GM18519 (cell line): Measurements from ENCODE around the gene PDGFRB.
"Not testable (repeated sequence)": the region's sequence is repeated elsewhere in the genome, so short reads cannot be mapped to it uniquely, and the experiment has no call there.

Experiments used
- ATAC-seq: cut with Tn5 transposase; IDR thresholded peaks from one replicate; pipeline ENCODE4 v1.9.1; 2021; ENCODE audit warnings: mild to moderate bottlenecking, moderate library complexity; ENCODE audit not compliant: unreplicated experiment, low FRiP score

PDGFRB gene

DNA sequence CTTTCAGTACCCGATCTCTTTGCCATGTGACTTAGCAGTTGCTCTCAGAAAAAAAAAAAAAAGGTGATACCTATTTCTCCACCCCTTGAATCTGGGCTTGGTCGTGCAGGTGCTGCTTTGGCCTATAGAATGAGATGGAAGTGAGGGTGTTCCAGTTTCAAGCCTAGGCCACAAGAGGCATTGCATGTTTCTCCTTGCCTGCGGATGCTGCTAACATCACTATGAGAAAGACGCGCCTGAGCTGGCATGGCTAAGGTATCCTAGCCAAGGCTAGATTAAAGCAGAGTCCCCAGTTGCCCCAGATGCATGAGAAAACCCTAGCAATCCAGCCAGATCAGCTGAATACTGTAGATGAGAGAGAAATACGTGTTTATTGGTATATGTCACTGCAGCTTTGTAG lies 54.6 kb downstream of the PDGFRB start:
- no peak for ATAC-seq

DNA sequence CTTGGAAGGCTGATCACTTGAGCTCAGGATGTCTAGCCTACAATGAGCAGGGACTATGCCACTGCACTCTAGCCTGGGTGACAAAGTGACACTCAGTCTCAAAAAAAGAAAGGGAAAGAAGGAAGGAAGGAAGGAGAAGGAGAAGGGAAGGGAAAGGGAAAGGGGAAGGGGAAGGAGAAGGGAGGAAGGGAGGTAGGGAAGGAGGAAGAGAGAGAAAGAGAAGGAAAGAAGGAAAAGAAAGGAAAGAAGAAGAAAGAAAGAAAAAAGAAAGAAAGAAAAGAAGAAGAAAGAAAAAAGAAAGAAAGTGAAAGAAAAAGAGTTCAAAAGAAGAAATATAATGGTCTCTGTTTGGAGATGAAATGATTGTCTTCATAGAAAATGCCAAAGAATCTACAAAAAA lies 58.5 kb downstream of the PDGFRB start:
- ATAC-seq, result no peak

DNA sequence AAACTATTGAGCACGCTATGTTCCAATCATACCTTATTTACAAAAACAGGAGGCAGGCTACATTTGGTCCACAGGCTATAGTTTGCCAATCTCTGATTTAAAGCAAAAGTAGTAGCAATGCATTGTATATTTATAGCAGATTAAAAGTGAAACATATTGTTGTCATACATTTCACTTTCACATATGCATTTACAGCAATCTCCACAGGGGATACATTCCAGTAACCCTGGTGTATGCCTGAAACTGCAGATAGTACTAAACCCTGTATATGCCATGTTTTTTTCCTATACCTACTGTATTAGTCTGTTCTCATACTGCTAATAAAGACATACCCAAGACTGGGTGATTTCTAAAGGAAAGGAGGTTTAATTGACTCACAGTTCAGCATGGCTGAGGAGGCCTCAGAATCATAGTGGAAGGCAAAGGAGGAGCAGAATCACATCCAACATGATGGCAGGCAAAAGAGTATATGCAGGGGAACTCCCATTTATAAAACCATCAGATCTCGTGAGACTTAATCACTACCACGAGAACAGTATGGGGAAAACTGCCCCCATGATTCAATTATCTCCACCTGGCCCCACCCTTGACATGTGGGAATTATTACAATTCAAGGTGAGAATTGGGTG lies 63.4 kb downstream of the PDGFRB start:
- ATAC-seq, result no peak

DNA sequence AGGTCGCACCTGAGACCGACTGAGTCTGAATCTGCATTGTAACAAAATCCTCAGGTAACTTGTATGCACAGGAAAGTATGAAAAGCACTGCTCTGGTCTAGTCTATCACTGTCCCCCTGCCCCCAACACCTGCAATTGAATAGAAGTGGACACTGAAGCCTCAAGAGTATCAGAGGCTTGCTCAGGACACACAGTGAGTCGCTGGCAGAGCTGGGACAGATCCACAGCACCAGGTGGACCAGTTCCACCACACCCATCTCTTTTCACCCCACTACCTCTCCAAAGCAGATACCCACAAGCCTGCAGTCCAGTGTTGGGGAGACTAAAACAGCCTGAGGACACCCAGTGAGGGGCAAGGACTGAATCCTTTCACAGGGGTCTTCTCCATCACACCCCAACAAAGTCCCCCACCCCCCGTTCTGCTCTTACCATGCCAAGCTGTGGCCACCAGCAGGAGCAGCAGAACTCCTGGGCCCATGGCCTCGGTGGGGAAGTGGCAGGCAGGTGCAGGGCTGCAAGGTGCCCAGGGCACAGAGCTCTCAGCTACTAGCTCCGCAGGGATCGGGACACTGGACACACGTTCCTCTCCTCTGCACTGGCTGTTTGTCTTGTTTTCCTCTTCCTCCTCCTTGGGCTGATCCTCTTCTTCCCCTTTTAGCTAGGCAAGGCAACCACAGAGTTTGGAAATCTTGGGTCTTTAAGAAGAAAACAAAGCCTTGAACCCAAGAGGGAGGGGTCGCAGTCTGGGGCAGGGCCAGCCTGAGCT lies 69.5 kb downstream of the PDGFRB start, which contains the start of gene CSF1R:
Gene CSF1R (minus strand): TSS at position 605 of the 766 bp plus-strand sequence. CDS start 127 bp downstream, at position 478.
- ATAC-seq, result no peak

DNA sequence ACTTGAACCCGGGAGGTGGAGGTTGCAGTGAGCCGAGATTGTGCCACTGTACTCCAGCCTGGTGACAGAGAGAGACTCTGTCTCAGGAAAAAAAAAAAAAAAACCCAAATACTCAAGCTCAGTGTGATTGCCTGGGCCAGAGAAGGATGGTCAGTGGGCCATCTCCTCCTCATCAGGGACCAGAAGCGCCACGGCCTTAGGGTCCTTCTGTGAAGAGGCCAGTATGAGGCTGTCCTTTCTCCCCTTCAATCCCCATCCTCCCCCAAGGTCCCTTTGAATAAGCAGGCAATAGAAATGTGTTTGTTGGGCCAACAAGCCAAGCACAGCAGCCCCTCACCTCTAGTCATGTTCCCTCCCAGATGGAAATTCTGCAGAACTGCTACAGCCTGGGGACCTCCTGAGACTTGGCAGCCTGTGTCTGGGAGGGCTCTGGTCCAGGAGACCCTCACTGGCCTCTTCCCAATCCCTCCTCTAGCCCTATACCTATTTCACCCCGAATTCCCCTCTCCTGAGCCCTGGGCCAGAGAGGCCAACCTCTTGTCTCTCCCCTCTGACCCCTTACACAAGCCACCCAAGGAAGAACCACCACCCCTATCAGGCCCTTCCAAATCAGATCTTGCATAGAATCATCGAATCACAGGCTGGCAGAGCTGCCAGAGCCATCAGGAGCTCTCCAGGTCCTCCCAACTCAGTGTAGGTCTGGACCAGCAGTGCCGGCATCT lies 70.3 kb downstream of the PDGFRB start:
- no peak for ATAC-seq

DNA sequence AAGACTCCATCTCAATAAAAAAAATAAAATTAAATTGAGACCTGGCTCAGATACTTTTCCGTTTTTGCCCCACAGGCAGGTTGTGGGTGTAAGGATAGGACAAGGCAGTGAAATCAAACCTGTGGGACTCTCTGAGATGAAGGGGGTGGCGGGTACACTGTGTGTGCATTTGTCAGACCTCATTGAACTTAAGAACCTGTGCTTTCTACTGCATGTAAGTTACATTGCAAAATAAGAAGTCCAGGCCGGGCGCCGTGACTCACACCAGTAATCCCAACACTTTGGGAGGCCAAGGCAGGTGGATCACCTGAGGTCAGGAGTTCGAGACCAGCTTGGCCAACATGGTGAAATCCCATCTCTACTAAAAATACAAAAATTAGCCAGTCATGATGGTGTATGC lies 70.9 kb downstream of the PDGFRB start:
- ATAC-seq, result not testable (repeated sequence)

DNA sequence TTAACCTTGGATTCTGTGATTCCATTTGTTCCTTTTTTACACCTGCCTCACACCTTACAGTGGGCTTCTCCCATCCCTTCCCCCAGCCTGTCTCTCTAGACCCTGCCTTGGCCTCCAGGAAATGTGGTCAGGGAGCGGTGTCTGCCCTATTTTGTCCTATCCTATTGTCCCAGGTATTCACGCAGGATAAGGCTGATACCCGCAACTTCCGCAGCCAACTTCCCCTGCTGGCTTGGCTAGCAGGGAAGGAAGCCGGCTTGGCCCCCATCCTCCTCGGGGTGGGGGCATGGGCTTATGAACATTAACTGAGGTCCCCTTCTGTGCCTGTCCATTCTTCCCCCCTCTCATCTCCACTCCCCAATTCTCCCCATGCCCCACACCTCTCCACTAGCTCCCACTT lies 72.8 kb downstream of the PDGFRB start:
- no peak for ATAC-seq

DNA sequence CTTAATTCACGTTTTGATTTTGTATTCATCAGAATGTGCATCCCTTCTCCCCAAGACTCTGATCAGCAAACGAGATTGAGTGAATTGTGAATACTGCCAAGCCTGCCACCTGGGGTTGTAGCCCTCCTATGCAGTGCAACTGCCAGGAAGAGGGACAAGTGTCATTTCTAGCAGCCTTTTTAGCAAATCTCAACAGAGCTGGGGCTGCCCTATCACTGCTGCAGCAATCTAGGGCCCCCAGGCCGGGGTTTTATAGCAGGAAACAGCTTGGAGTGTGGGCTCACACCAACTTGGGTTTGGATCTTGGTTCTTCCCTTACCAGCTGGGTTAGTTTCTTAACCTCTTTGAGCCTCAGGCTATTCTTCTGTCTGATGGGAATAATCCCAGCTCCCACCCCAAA lies 73.3 kb downstream of the PDGFRB start:
- no peak for ATAC-seq

DNA sequence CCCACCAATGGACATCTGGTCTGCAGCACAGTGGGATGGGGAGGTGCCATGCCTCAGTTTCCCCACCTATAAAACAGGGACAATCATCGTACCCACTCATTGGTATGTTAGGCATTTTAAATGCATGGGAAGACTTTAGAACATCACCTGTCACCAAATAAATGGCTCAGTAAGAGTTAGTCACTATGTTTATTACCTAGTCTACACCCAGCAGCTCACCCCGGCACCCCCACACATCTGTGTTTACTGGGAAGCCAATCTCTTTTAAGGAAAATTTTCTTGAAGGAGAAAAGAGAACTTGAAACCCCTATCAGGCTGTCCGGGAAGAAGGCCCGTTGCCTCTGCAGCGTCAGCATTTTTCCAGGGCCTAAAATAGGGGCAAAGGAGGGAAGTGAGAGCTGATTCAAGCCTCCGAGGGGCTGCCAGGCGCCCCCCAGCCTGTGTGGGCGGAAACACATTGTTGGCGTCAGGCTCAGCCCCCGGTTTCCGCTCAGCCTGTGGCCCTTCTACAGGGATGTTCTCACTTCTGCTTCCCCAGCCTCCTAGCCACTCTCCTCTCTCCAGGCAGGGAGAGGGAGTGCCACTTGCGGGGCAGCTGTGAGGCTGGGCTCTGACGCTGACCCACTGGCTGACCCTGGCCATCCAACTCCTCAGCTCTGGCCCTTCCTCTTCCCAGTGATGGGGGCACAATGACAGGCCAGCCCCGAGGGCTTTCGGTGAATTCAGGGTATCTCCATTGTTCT lies 73.9 kb downstream of the PDGFRB start:
- ATAC-seq, result peak; percentile 61

DNA sequence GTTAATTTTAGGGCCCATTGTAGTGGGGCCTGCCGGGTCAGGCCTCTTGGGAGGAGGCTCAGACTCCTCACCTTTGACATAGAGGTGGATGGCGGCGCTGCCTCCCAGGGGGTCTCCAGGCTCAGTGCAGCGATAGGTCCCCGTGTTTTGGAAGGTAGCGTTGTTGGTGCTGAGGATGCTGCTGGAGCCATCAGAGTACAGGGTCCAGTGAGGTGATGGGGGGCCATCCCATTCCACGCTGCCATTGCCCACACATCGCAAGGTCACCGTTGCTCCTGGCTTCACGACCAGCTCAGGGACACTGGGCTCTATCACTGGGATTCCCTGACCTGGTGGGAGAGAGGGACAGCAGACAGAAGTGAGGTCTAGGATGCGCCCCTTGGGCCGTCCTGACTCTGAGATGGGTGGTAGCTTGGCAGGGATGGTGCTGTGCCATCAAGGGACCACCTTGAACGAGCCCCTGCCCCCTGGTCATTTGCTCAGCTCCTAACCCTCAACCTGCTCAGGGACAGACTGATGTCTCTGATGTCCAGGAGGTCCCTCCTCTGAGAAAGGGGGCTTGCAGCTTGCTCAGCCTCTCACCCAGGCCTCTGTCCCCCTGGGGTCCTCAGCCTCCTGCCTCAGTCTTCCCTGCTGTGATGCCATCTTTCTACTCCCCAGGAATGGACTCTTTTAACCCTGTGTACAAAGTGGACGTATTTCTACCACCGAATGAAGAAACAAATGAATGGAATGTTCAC lies 74.8 kb downstream of the PDGFRB start:
- ATAC-seq, result no peak

DNA sequence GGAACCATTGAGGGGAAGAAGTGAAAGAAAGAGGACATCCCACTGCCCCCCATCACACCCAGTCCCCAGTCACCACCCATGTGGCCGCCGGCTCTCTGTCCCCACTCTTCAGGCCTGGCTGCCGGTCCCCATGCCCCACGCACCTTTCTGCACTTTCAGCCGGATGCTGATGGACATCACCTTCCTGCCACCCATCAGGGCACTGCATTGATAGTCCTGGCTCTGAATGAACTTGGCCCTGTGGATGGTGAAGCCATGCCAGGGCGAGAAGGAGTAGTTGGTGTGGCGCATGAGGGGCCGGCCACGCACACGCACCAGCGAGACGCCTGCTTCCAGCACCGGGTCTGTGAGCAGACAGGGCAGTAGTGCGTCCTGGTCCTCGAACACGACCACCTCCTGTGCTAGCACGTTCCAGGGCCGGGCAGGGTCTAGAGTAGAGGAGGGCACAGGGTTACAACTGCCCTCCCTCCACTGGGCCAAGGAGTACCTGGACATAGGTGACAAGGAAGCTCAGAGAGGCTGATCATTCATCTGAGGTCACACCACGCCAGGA lies 75.7 kb downstream of the PDGFRB start:
- ATAC-seq, result no peak

DNA sequence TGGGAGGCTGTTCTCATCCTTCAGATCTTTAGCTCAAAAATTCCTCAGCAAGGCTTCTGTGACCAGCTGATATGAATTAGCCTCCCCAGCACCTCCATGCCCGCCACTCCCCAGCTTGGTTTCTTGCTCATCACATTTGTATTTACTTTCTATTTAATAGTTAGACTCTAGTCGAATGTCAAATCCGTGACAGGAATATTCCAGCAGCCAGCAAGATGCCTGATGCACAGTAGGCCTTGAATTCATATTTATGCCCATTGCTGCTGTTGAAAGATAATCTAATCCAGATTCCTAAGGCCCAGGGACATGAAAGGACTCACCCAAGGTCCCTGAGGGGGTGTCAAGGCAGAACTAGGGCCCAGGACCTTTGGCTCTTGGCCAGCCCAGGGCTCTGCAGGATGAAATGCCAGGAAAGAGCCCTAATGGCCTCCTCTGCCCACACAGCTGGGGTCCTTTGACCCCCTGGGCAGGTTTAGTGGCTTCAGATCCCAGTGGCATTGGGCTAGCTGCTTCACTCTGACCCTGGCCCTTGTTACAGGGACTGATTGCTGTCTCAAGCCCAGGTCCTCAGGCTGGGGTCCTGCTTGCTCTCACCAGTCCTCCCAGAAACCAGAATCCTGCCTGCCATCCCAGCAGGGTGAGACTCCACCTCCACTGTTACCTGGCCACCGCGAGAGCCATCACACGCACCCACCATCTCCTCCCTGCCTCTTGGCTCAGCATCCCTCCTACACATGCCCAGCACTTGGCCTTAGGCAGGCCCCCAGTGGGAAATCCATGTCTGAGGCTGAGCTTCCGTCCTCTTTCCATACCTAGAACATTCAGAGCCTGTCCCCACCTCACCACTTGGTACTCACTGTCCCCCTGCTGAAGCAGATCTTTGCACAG lies 76.6 kb downstream of the PDGFRB start:
- ATAC-seq, result no peak

DNA sequence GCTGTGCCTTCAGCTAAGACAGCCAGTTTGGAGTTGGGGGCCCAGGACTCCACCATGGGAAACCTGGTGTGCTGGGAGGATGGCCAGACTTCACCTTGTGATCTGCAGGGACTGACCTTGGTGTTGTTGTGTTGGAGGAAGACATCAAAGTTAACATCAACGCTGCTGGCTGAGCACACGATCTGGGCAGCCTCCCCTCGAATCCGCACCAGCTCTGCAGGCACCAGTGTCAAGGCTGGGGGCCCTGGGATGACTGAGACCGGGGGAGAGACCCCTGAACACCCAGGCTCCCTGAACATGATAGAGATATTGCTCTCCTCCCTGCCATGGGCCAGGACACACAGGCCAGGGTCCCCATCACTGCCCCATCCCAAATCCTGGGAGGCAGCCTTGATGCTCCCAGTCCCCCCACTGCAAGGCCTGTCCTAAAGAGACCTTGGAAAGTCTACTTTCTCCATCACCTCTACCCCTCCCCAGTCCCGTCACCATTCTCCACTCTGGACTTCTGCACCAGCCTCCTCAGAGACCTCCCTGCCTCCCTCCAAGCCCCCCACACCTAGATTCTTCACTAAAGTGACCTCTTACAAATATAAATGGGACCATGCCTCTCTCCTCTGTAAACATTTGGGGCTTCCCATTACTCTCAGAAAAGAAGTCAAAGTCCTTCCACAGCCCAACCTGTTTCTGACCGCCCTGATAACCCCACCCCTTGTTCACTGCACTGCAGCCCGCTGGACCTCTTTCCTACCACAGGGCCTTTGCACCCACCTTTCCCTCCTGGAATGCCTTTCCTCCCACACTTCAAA lies 77.4 kb downstream of the PDGFRB start:
- ATAC-seq, result no peak

DNA sequence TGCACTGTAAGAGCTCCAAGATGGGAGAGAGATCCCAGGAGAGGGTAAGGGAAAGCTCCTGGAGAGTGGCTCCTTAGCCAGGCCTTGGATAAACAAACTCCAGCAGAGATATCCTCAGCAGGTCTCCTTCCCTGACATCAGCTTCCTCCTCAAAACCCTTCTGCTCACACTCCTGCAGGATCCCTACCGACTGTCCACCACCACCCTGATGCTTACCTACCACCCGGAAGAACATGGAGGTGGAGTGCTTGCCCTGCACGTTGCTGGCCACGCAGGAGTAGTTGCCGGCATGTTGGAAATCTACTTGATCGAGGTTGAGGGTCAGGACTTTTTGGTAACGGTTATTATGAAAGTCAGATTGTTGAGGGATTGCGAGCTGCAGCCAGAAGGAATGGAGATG lies 78.6 kb downstream of the PDGFRB start:
- no peak for ATAC-seq

DNA sequence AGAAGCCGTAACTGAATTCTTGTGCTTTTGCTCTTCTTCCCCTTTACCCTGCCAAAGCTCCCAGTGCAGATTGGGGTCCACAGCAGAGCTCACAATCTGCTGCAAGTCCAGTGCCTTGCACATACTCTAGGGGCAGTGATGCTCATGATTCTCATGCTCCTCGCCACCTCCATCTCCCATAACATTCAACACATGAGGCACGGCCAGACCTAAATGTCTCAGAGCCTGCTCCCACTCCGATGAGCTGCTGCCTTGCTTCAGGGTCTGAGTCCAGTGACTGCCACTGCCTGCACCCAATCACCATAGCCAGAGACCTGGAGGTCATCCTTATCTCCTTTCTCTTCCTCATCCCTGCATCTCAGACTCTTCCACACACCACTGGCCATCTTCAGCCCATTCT lies 79.8 kb downstream of the PDGFRB start:
- ATAC-seq, result no peak

DNA sequence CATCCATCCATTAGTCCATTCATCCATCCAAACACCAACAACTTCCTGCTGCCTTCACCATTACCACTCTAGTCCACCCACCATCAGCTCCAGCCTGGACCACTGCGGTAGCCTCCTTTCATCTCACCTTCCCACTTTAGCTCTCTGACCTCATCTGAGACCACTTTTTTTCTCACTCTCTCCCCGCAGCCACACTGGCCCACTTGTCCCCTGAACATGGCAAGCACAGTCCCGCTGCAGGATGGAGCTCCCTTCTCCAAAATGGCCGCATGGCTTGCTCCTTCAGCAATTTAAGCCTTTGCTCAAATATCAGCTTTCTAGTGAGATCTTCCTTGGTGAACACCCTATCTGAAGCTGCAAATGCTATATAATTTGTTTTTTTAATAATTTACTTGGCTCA lies 80.4 kb downstream of the PDGFRB start:
- ATAC-seq, result no peak

DNA sequence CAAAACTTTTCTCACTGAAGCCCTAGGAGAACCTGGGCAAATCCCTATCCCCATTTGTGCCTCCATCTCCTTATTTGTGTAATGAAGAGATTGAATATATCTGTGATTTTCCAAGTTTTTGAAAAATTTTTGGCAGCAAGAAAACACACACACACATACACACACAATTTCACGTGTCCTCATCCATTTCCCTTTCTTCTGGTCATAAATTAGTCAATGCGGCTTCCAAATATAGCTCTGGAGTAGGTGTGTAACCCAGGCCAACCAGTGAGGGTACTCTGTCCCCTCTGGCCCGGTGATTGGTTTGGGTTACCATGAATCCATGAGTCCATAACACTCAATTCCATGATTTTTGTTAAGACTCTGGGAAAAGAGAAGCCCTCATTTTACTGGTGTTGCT lies 82.0 kb downstream of the PDGFRB start:
- no peak for ATAC-seq

DNA sequence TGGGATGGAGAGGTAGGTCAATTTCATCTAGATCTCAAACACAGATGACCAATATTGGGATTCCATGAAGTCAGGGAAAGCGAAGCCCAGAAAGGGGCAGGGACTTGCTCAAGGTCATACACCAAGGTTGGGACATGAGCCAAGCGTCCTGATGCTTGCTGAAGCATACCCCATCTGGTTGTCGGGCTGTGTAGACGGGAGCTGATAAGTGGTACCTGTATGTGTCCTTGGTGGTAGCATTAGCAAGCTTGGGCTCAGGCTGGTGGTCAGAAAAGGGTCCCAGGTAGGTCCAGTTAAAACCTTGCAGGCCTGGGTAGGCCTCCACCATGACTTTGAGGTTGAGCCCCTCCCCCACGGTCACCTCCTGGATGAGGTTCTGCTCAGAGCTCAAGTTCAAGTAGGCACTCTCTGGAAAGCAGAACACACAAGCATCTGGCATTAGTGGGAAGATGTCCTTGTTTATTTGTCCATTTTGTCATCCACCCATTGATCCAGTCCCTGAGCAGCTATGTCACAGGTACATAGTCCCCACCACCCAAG lies 82.5 kb downstream of the PDGFRB start:
- ATAC-seq, result no peak
